HG03095 (cell line): ENCODE data around the gene FIZ1.

Experiments
- ATAC-seq: cut with Tn5 transposase; IDR thresholded peaks from one replicate; pipeline ENCODE4 v1.9.1; 2021; ENCODE audit warnings: moderate library complexity; ENCODE audit not compliant: unreplicated experiment

FIZ1 gene

DNA sequence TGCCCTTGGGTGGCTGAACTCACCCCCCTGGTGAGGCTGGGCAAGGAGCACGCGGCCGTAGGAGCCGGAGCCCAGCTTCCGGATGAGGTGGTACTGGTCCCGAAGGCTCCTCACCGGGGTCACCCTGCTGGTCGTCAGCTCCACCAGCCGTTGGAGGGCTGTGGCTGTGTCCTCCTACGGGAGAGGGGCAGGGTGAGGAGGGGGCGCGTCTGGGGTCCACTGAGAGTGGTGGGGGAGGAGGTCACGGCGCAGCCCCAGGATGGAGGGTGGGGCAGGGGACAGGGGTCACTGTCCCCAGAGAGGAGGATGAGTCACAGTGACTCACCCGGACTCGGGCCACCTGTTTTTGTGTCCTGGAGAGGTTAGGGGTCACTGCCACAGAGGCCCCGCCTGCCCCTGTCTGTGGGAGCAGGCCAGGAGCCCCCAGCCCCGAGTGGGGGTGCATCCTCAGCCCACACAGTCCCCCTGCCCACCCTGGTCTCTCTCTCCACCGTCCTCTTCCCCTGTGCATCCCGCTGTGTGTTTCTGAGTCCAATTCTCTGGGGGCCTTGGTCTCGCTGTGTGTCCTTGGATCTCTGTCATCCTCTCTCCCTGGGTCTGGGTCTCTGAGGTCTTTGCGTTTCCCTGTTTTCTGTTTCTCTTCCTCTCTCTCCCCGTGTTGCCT is 54.4 kb downstream of the FIZ1 start:
- no peak for ATAC-seq

DNA sequence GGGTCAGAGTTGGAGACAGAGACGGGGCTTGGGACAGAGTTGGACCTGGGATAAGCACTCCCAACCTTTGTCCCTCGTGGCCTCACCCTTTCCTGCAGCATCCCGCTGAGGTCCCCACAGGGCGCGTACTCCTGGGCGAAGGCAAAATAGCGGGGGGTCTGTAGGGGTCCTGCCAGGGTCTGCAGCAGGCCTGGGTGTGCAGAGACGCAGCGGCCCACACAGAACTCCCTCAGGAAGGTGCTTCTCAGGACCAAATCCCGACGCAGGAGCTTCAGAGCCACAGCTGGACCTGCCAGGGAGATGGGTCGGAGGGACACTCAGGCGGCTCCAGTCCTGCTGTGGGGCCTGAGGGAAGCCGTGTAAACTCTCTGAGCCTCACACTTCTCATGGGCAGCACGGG is 55.3 kb downstream of the FIZ1 start:
- no peak for ATAC-seq

- no peak for ATAC-seq
Observed at GRCh38 chr19:55543567-55543966, 55.8 kb downstream of the FIZ1 start.

GRCh38 chr19:55542292-55542855 is 56.9 kb downstream of the FIZ1 start:
- ATAC-seq, result no peak
